Measurements from ENCODE around the gene GGN. TPM values are rescaled to one million over a fixed set of nuclear protein-coding genes. Genes with fewer than 3 reads are reported as not detected.
"Not testable (repeated sequence)": the region's sequence is repeated elsewhere in the genome, so short reads cannot be mapped to it uniquely, and the experiment has no call there.

GGN gene
- total RNA-seq, 1 donor from 2014 or later = 2.1 TPM

DNA sequence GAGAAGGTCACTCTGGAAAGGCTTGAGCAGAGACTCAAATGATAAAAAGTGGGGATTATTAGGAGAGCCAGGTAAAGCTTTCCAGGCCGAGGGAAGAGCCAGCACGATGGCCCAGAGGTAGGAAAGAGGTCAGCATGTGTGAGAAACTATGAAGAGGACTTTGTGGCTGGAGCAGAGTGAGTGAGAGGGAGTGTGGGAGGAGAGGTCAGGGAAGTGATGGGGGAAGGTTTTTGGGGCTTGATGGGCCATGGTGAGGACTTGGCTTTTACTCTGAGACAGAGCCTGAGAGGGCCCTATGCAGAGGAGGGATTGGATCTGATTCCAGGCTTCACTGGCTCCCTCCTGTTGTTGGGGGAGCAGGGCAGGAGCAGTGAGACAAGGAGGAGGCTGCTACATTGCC, 46.9 kb downstream of the GGN start:
- no peak for FAIRE-seq
- no peak overlapping the region for H3K4me3 Mint-ChIP-seq (ENCODE audit: unreplicated experiment)
- Histone ChIP-seq H2AFZ (ENCODE audit: low read depth, low read length) (no peak overlapping the region), H3K27ac (ENCODE audit: low read depth, low read length) (no peak overlapping the region), H3K4me2 (ENCODE audit: low read length) (no peak overlapping the region), H3K4me1 (ENCODE audit: insufficient read depth, low read length) (peaks cover 4% of the 10 kb centered on the region), H4K20me1 (ENCODE audit: insufficient read depth, low read length) (no peaks in the 10 kb centered on the region), H3K36me3 (ENCODE audit: insufficient read depth, low read length) (no peaks in the 10 kb centered on the region), H3K79me2 (ENCODE audit: insufficient read depth, low read length) (no peaks in the 10 kb centered on the region), H3K27me3 (ENCODE audit: insufficient read depth, low read length) (no peaks in the 10 kb centered on the region), H3K9me3 (ENCODE audit: insufficient read depth, low read depth, low read length) (no peaks in the 10 kb centered on the region), H3K9ac (ENCODE audit: low read length) (no peak overlapping the region), H3K4me3 (ENCODE audit: insufficient read depth, low read depth, low read length) (no peak overlapping the region)
- H3K27me3 Mint-ChIP-seq (ENCODE audit: low read depth, unreplicated experiment) = no peaks in the 10 kb centered on the region
- peaks cover 4% of the 10 kb centered on the region for H3K4me1 Mint-ChIP-seq (ENCODE audit: low read depth, unreplicated experiment)
- H3K36me3 Mint-ChIP-seq (ENCODE audit: low read depth, unreplicated experiment) = peaks cover 5% of the 10 kb centered on the region
- H3K27ac Mint-ChIP-seq (ENCODE audit: unreplicated experiment) = no peak overlapping the region
- no peak for TF ChIP-seq EZH2 (IDR thresholded peaks at IDR 0.05; ENCODE audit: insufficient read depth, low read length)
- TF ChIP-seq, protein P1, sequence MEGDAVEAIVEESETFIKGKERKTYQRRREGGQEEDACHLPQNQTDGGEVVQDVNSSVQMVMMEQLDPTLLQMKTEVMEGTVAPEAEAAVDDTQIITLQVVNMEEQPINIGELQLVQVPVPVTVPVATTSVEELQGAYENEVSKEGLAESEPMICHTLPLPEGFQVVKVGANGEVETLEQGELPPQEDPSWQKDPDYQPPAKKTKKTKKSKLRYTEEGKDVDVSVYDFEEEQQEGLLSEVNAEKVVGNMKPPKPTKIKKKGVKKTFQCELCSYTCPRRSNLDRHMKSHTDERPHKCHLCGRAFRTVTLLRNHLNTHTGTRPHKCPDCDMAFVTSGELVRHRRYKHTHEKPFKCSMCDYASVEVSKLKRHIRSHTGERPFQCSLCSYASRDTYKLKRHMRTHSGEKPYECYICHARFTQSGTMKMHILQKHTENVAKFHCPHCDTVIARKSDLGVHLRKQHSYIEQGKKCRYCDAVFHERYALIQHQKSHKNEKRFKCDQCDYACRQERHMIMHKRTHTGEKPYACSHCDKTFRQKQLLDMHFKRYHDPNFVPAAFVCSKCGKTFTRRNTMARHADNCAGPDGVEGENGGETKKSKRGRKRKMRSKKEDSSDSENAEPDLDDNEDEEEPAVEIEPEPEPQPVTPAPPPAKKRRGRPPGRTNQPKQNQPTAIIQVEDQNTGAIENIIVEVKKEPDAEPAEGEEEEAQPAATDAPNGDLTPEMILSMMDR (IDR thresholded peaks at IDR 0.05; ENCODE audit: insufficient read depth, low read depth, low read length) = no peak
- no peak for DNase-seq (ENCODE audit: low read depth)
- H3K9me3 Mint-ChIP-seq (ENCODE audit: unreplicated experiment) = no peaks in the 10 kb centered on the region

DNA sequence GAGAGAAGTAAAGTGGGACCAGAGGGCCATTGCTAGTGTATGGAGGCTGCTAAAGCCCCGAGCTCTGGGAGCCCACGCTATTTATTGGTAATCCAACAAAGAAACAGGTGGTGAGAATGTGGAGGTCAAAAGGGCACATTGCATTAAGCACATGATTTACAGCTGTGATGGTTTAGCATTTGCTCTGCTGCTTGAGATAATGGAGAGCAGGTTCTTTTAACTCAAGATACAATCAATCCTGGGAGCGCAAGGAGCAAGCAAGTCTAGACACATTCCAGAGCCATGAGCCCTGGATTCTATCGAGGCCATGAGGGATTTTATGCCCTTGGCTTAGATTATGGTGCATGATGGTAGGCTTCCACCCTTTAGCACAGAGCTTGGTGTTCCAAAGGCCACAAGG, 48.8 kb downstream of the GGN start:
- not testable (repeated sequence) for H3K4me3 ChIP-seq (ENCODE audit: insufficient read depth, low read depth, low read length); FAIRE-seq; H3K9ac ChIP-seq (ENCODE audit: low read length); H3K9me3 Mint-ChIP-seq (ENCODE audit: unreplicated experiment); H3K36me3 Mint-ChIP-seq (ENCODE audit: low read depth, unreplicated experiment); H3K27me3 ChIP-seq (ENCODE audit: insufficient read depth, low read length); H3K4me1 ChIP-seq (ENCODE audit: insufficient read depth, low read length); H3K27me3 Mint-ChIP-seq (ENCODE audit: low read depth, unreplicated experiment); H3K79me2 ChIP-seq (ENCODE audit: insufficient read depth, low read length); H3K4me2 ChIP-seq (ENCODE audit: low read length); H4K20me1 ChIP-seq (ENCODE audit: insufficient read depth, low read length); H3K27ac ChIP-seq (ENCODE audit: low read depth, low read length); H3K4me1 Mint-ChIP-seq (ENCODE audit: low read depth, unreplicated experiment); H3K36me3 ChIP-seq (ENCODE audit: insufficient read depth, low read length); H2AFZ ChIP-seq (ENCODE audit: low read depth, low read length); H3K9me3 ChIP-seq (ENCODE audit: insufficient read depth, low read depth, low read length)
- Mint-ChIP-seq H3K4me3 (ENCODE audit: unreplicated experiment) (peak overlapping the region; percentile 79), H3K27ac (ENCODE audit: unreplicated experiment) (peak overlapping the region; percentile 69)
- peak; percentile 29 for DNase-seq (ENCODE audit: low read depth)

DNA sequence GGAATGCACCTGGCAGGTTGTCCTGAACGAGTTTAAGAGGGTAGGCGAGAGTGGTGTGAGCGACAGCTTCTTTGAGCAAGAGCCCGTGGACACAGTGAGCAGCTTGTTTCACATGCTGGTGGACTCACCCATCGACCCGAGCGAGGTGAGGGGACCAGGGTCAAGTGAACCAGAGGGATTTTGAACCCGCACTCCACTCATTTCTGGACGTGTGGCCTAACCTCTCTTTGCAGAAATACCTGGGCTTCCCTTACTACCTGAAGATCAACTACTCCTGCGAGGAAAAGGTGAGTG, 50.5 kb downstream of the GGN start:
- FAIRE-seq (no peak), DNase-seq (ENCODE audit: low read depth) (no peak)
- no peaks in the 10 kb centered on the region for H3K9me3 Mint-ChIP-seq (ENCODE audit: unreplicated experiment)
- Histone ChIP-seq H3K79me2 (ENCODE audit: insufficient read depth, low read length) (no peaks in the 10 kb centered on the region), H3K36me3 (ENCODE audit: insufficient read depth, low read length) (no peaks in the 10 kb centered on the region), H3K27me3 (ENCODE audit: insufficient read depth, low read length) (no peaks in the 10 kb centered on the region), H2AFZ (ENCODE audit: low read depth, low read length) (peak overlapping the region; percentile 99), H3K4me3 (ENCODE audit: insufficient read depth, low read depth, low read length) (peak overlapping the region; percentile 83), H3K4me1 (ENCODE audit: insufficient read depth, low read length) (peaks cover 4% of the 10 kb centered on the region), H3K9ac (ENCODE audit: low read length) (no peak overlapping the region), H3K4me2 (ENCODE audit: low read length) (peak overlapping the region; percentile 100), H3K9me3 (ENCODE audit: insufficient read depth, low read depth, low read length) (no peaks in the 10 kb centered on the region), H4K20me1 (ENCODE audit: insufficient read depth, low read length) (no peaks in the 10 kb centered on the region), H3K27ac (ENCODE audit: low read depth, low read length) (no peak overlapping the region)
- H3K36me3 Mint-ChIP-seq (ENCODE audit: low read depth, unreplicated experiment) = peaks cover 5% of the 10 kb centered on the region
- H3K27me3 Mint-ChIP-seq (ENCODE audit: low read depth, unreplicated experiment) = no peaks in the 10 kb centered on the region
- peaks cover 4% of the 10 kb centered on the region for H3K4me1 Mint-ChIP-seq (ENCODE audit: low read depth, unreplicated experiment)
- no peak overlapping the region for H3K27ac Mint-ChIP-seq (ENCODE audit: unreplicated experiment)
- peak overlapping the region; percentile 88 for H3K4me3 Mint-ChIP-seq (ENCODE audit: unreplicated experiment)
- no peak for TF ChIP-seq EZH2 (IDR thresholded peaks at IDR 0.05; ENCODE audit: insufficient read depth, low read length)
- TF ChIP-seq, protein P1 (IDR thresholded peaks at IDR 0.05; ENCODE audit: insufficient read depth, low read depth, low read length) = no peak
